ENCODE results near the gene RNGTT. TPM values are rescaled to one million over a fixed set of nuclear protein-coding genes. Genes with fewer than 3 reads are reported as not detected.

Gene RNGTT
- total and polyA plus RNA-seq, 7 donors: 3.9 to 8.8 (median 7.9) TPM

DNA sequence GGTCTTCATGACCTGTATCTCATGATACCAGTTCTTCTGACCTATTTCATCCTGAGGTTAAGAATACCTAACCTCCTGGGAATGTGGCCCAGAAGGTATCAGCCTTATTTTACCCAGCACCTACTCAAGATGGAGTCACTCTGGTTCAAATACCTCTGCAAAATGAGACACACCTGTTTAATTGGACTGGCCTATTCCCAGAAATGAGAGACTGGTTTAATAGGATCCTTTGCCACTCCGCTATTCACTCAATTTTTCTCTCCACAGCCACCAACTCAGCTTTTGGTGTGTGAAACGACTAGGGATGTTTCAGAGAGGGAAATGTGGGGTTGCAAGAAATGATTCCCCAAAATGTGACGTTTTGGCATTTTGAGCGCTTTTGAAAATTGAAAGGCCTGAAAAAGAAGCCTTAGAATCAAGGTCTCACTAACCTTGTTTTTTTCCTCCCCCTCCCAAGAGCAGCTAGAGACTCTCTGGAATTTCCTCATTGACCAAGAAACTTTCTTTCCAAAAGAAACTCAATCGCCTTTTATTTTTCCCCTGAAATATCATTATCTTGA is 45.5 kb upstream of the RNGTT start:
- TF ChIP-seq, protein P1, sequence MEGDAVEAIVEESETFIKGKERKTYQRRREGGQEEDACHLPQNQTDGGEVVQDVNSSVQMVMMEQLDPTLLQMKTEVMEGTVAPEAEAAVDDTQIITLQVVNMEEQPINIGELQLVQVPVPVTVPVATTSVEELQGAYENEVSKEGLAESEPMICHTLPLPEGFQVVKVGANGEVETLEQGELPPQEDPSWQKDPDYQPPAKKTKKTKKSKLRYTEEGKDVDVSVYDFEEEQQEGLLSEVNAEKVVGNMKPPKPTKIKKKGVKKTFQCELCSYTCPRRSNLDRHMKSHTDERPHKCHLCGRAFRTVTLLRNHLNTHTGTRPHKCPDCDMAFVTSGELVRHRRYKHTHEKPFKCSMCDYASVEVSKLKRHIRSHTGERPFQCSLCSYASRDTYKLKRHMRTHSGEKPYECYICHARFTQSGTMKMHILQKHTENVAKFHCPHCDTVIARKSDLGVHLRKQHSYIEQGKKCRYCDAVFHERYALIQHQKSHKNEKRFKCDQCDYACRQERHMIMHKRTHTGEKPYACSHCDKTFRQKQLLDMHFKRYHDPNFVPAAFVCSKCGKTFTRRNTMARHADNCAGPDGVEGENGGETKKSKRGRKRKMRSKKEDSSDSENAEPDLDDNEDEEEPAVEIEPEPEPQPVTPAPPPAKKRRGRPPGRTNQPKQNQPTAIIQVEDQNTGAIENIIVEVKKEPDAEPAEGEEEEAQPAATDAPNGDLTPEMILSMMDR (IDR thresholded peaks at IDR 0.05): no peak

DNA sequence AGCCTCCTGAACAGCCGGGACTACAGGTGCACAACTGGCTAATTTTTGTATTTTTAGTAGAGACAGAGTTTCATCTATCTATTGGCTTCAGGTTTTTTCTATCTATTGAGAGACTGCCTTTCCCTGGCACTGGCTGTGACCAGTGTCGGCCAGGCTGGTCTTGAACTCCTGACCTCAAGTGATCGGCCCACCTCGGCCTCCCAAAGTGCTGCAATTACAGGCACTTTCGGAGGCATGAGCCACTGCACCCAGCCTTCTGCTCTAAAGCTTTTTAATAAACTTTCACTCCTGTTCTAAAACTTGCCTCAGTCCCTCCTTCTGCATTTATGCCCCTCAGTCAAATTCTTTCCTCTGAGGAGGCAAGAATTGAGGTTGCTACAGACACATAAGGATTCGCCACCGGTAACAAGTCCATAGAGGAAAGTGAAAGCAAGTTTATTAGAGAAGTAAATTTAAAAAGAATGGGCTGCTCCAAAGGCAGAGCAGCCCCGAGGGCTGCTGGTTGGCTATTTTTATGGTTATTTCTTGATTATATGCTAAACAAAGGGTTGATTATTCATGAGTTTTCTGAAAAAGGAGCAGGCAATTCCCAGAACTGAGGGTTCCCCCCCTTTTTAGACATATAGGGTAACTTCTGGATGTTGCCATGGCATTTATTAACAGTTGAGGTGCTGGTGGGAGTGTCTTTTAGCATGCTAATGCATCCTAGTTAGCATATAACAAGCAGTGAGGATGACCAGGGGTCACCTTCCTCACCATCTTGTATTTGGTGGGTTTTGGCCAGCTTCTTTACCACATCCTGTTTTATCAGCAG is 44.8 kb upstream of the RNGTT start:
- no peak overlapping the region for H3K4me3 ChIP-seq
- intact Hi-C loops (cut with DNase I): no loop called here

More for the DNA sequence above, 45.5 kb upstream of the RNGTT start:
- intact Hi-C loops (cut with DNase I): no loop called here
- ATAC-seq (no peak), DNase-seq (no peak)
- Histone ChIP-seq H3K4me1 (no peaks in the 10 kb centered on the region), H3K27me3 (ENCODE audit: insufficient read depth in 3 of 3, low read length in 2 of 3) (no peaks in the 10 kb centered on the region), H3K36me3 (ENCODE audit: insufficient read depth in 1 of 2, low read depth in 1 of 2) (no peaks in the 10 kb centered on the region), H3K4me3 (no peak overlapping the region), H3K9me3 (no peaks in the 10 kb centered on the region), H3K27ac (no peak overlapping the region)
- WGBS, 3 donors: 91 to 93% (median 92%) methylated on average over 5 of the region's 5 CpGs

DNA sequence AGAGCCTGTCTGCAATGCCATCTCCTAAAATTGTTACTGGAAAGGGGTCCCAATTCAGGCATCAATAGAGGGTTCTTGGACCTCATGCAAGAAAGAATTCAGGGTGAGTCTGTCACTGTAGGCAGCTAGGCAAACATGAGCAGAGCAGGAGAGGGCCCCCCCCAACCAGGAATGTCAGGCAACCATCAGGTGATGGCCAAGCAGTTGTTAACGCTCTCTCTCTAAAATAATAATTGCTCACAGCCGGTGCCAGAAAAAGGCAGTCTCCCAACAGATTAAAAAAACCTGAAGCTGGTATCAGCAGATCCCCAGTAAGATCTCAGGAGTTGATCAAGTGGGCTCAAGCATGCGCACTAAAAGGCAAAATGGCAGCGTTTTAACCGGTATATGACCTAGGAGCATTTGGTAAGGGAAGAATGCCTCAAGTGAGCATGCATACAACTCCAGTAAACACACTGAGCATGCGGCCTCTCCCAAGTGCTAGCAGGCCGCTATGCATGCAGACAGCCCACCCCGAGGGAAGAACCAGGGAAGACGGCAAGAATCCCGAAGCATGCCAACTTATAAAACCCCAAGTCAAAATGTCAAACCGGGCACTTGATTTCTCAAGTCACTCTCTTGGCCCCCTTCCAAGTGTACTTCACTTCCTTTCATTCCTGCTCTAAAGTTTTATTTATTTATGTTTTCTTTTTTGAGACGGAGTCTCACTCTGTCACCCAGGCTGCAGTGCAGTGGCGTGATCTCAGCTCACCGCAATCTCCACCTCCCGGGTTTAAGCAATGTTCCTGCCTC is 44.0 kb upstream of the RNGTT start:
- DNase-seq: no peak
- WGBS, 3 donors: 62 to 74% (median 62%) methylated on average over 15 of the region's 15 CpGs
- H3K36me3 ChIP-seq (ENCODE audit: insufficient read depth in 1 of 2, low read depth in 1 of 2): no peaks in the 10 kb centered on the region

More for the DNA sequence above, 44.8 kb upstream of the RNGTT start:
- H3K9me3 ChIP-seq: no peaks in the 10 kb centered on the region
- ATAC-seq (no peak), DNase-seq (no peak)
- TF ChIP-seq, protein P1 (IDR thresholded peaks at IDR 0.05): no peak
- H3K27ac ChIP-seq: no peak overlapping the region
- no peaks in the 10 kb centered on the region for H3K4me1 ChIP-seq
- 76 to 91% (median 78%) methylated on average over 8 of the region's 8 CpGs for WGBS, 3 donors
- H3K27me3 ChIP-seq (ENCODE audit: insufficient read depth in 3 of 3, low read length in 2 of 3): no peaks in the 10 kb centered on the region
- no peaks in the 10 kb centered on the region for H3K36me3 ChIP-seq (ENCODE audit: insufficient read depth in 1 of 2, low read depth in 1 of 2)

DNA sequence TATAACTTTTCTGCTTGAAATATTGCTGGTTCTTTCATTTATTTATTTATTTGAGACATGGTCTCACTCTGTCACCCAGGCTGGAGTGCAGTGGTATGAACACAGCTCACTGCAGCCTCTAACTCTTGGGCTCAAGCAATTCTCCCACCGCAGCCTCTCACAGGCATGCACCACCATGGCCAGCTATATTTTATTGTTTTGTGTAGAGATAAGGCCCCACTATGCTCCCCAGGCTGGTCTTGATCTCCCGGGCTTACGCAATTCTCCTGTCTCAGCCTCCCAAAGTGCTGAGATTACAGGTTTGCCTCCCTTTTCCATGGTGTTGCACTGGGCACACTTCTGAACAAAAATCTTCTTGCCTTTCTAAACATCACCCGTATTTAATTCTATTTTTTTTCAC is 39.1 kb upstream of the RNGTT start:
- WGBS, 3 donors: 95 to 97% (median 95%) methylated on average over 4 of the region's 4 CpGs
- H3K4me3 ChIP-seq: no peak overlapping the region
- no peaks in the 10 kb centered on the region for H3K27me3 ChIP-seq (ENCODE audit: insufficient read depth in 3 of 3, low read length in 2 of 3)
- DNase-seq (no peak), ATAC-seq (no peak)
- no peaks in the 10 kb centered on the region for H3K4me1 ChIP-seq
- no peaks in the 10 kb centered on the region for H3K36me3 ChIP-seq (ENCODE audit: insufficient read depth in 1 of 2, low read depth in 1 of 2)
- intact Hi-C loops (cut with DNase I): no loop called here
- no peak overlapping the region for H3K27ac ChIP-seq
- H3K9me3 ChIP-seq: no peaks in the 10 kb centered on the region
- TF ChIP-seq, protein P1 (IDR thresholded peaks at IDR 0.05): no peak

More for the DNA sequence above, 44.0 kb upstream of the RNGTT start:
- Histone ChIP-seq H3K27me3 (ENCODE audit: insufficient read depth in 3 of 3, low read length in 2 of 3) (no peaks in the 10 kb centered on the region), H3K4me3 (no peak overlapping the region), H3K9me3 (no peaks in the 10 kb centered on the region), H3K4me1 (no peaks in the 10 kb centered on the region), H3K27ac (no peak overlapping the region)
- intact Hi-C loops (cut with DNase I): no loop called here
- ATAC-seq: no peak
- TF ChIP-seq, protein P1 (IDR thresholded peaks at IDR 0.05): no peak
